Measurements from ENCODE around the gene SUGCT. TPM values are rescaled to one million over a fixed set of nuclear protein-coding genes. Genes with fewer than 3 reads are reported as not detected.

SUGCT gene
- total and polyA plus RNA-seq, 2 of the 8 experiments (the other 6 are each of a cell fraction or from before 2014, with no cell fraction given): 2.8 to 5.4 TPM

- Histone ChIP-seq H3K79me1 (ENCODE audit: low read depth, low read length) (no peaks in the 10 kb centered on the region), H2BK5ac (ENCODE audit: low read depth, low read length) (no peak overlapping the region), H2BK12ac (ENCODE audit: low read depth, low read length) (no peak overlapping the region), H3K79me2 (ENCODE audit: control insufficient read depth in 1 of 2, insufficient read depth in 2 of 2, low read length in 2 of 2) (no peaks in the 10 kb centered on the region), H3K9ac (replicated peaks in 1 of 4; ENCODE audit: extremely low read depth in 1 of 4, low read depth in 3 of 4, low read length in 3 of 4) (no peak overlapping the region), H3K23me2 (ENCODE audit: low read depth, low read length) (no peaks in the 10 kb centered on the region), H4K5ac (ENCODE audit: insufficient read length, low read depth, low read length) (no peak overlapping the region), H3K4me2 (ENCODE audit: insufficient read depth in 1 of 2, low read depth in 2 of 2, low read length in 2 of 2) (no peak overlapping the region), H4K8ac (ENCODE audit: extremely low read depth, insufficient read depth, low read length) (no peak overlapping the region), H2AK5ac (ENCODE audit: low read depth, low read length) (no peak overlapping the region), H3K18ac (ENCODE audit: extremely low read depth, low read length) (no peak overlapping the region), H3K27ac (ENCODE audit: low read depth, low read length) (no peak overlapping the region), H4K20me1 (replicated peaks in 1 of 2; ENCODE audit: control insufficient read depth in 1 of 2, insufficient read depth in 2 of 2, low read length in 2 of 2) (no peaks in the 10 kb centered on the region), H2AFZ (ENCODE audit: low read length) (no peak overlapping the region), H3K4ac (replicated peaks; ENCODE audit: insufficient read length, low read depth, low read length) (no peak overlapping the region), H4K91ac (replicated peaks; ENCODE audit: insufficient read length, low read length) (no peak overlapping the region), H3K4me3 (ENCODE audit: extremely low read depth in 1 of 4, insufficient read depth in 2 of 4, low read depth in 3 of 4, low read length in 4 of 4) (no peak overlapping the region), H2BK20ac (ENCODE audit: low read length) (no peak overlapping the region), H3K23ac (ENCODE audit: insufficient read length) (no peak overlapping the region), H3K14ac (ENCODE audit: insufficient read length) (no peak overlapping the region), H3K56ac (replicated peaks; ENCODE audit: insufficient read length, low read depth, low read length) (no peak overlapping the region), H2BK15ac (ENCODE audit: low read length) (no peak overlapping the region), H2BK120ac (replicated peaks; ENCODE audit: low read depth, low read length) (no peak overlapping the region), H3K27me3 (replicated peaks in 1 of 4; ENCODE audit: control insufficient read depth in 3 of 4, extremely low read depth in 1 of 4, insufficient read depth in 3 of 4, low read length in 3 of 4) (no peaks in the 10 kb centered on the region), H3K4me1 (replicated peaks in 1 of 4; ENCODE audit: control insufficient read depth in 3 of 4, insufficient read depth in 4 of 4, low read length in 3 of 4) (no peaks in the 10 kb centered on the region), H3K9me3 (ENCODE audit: insufficient read depth in 2 of 2, low read depth in 1 of 2, low read length in 1 of 2) (no peaks in the 10 kb centered on the region), H3K36me3 (ENCODE audit: control insufficient read depth in 2 of 4, insufficient read depth in 4 of 4, low read length in 3 of 4) (no peaks in the 10 kb centered on the region)
- ChIA-PET CTCF (ENCODE audit: partially characterized antibody) (interaction anchor here (1.1 to 2.8 kb wide), 3 partner anchors 26 to 71 kb away, joined by 3 to 10 read pairs (median 7); no protein-coding TSS in a partner anchor), POLR2A (ENCODE audit: partially characterized antibody) (no interaction called here)
- WGBS, 2 experiments (ENCODE audit: extremely low coverage in 1 of 2, insufficient coverage in 1 of 2, insufficient read length in 1 of 2, insufficient replicate concordance in 2 of 2, low coverage in 1 of 2, low lambda C conversion rate in 2 of 2, missing lambda C conversion rate in 1 of 2): 100% methylated on average over 1 of the region's 1 CpG; no CpG with 5 or more reads in 1 of the 2 experiments
- DNase-seq (ENCODE audit: low read depth in 1 of 2, low spot score in 2 of 2) (no peak), FAIRE-seq (no peak)
- TF ChIP-seq ATF3 (IDR thresholded peaks at IDR 0.05; ENCODE audit: insufficient read depth, low read depth, low read length) (no peak), FOSL1 (IDR thresholded peaks at IDR 0.05; ENCODE audit: insufficient read depth, low read depth, low read length) (no peak), RNF2 (IDR thresholded peaks at IDR 0.05; ENCODE audit: borderline replicate concordance, low read depth, low read length, missing control alignments, poor library complexity, severe bottlenecking) (no peak), BRCA1 (IDR thresholded peaks at IDR 0.05; ENCODE audit: low read depth, low read length) (no peak), JUN (IDR thresholded peaks at IDR 0.05; ENCODE audit: low read depth, low read length) (no peak), CBX8 (IDR thresholded peaks at IDR 0.05; ENCODE audit: borderline replicate concordance, low read depth, low read length) (no peak), SP1 (IDR thresholded peaks at IDR 0.05; ENCODE audit: low read depth, low read length) (no peak), HDAC6 (IDR thresholded peaks at IDR 0.05; ENCODE audit: low read depth, low read length) (no peak), GTF2F1 (IDR thresholded peaks at IDR 0.05; ENCODE audit: borderline replicate concordance, low read depth, low read length) (no peak), SIRT6 (IDR thresholded peaks at IDR 0.05; ENCODE audit: low read length) (no peak), SUZ12 (IDR thresholded peaks at IDR 0.05; ENCODE audit: low read length) (no peak), KDM1A (IDR thresholded peaks at IDR 0.05; ENCODE audit: borderline replicate concordance, low read length) (no peak), TCF12 (IDR thresholded peaks at IDR 0.05; ENCODE audit: low read depth, low read length) (no peak), RBBP5 (IDR thresholded peaks at IDR 0.05; ENCODE audit: borderline replicate concordance, low read depth, low read length) (no peak)
These were observed 520.6 kb downstream of the SUGCT start for GRCh38 chr7:40655426-40655825.
